Measurements from ENCODE around the gene ALS2CL.

GRCh38 chr3:46667657-46668056, 25.8 kb downstream of the ALS2CL start:
- TF ChIP-seq EZH2 (IDR thresholded peaks at IDR 0.05; ENCODE audit: low read depth) (no peak), CTCF (conservative IDR thresholded peaks at IDR 0.05) (no peak)

All from PC-9 (cell line).